Occipital lobe (tissue), 2 donors: ENCODE measurements around the gene FGGY. TPM values are rescaled to one million over a fixed set of nuclear protein-coding genes. Genes with fewer than 3 reads are reported as not detected.

Experiments used
- DNase-seq: peaks from one replicate; lab custom pipeline; 2025; lab: John Stamatoyannopoulos, UW
- total RNA-seq: library from RNA; depleted of rRNA; stranded (reverse); fragments of >200 nt; gene quantifications from one replicate; pipeline ENCODE4 v1.2.3, GENCODE V29; 2014

FGGY gene
- total RNA-seq, 1 donor from 2014 or later, result 24.2 TPM

- DNase-seq, result no peak
Measured at GRCh38 chr1:59413327-59413720, 116.4 kb downstream of the FGGY start.

GRCh38 chr1:59414406-59415133 lies 117.7 kb downstream of the FGGY start:
- no peak for DNase-seq

- DNase-seq, result no peak
Measured at GRCh38 chr1:59415286-59415850, 118.5 kb downstream of the FGGY start.

GRCh38 chr1:59415881-59416280 lies 119.0 kb downstream of the FGGY start:
- DNase-seq, result no peak

- DNase-seq, result no peak
Measured at GRCh38 chr1:59417406-59417805, 120.5 kb downstream of the FGGY start.

- no peak for DNase-seq
Measured at GRCh38 chr1:59418363-59419144, 121.7 kb downstream of the FGGY start.

- DNase-seq, result no peak
Measured at GRCh38 chr1:59419361-59420140, 122.7 kb downstream of the FGGY start.

- no peak for DNase-seq
Measured at GRCh38 chr1:59421232-59421920, 124.5 kb downstream of the FGGY start.

- no peak for DNase-seq
Measured at GRCh38 chr1:59422921-59423575, 126.2 kb downstream of the FGGY start.

- DNase-seq, result no peak
Measured at GRCh38 chr1:59427155-59427554, 130.3 kb downstream of the FGGY start.

GRCh38 chr1:59427784-59428183 lies 130.9 kb downstream of the FGGY start:
- no peak for DNase-seq

- DNase-seq, result no peak
Measured at GRCh38 chr1:59428828-59429227, 131.9 kb downstream of the FGGY start.

- no peak for DNase-seq
Measured at GRCh38 chr1:59429656-59430055, 132.8 kb downstream of the FGGY start.

- DNase-seq, result no peak
Measured at GRCh38 chr1:59431566-59432294, 134.8 kb downstream of the FGGY start.

GRCh38 chr1:59432531-59433439 lies 135.9 kb downstream of the FGGY start:
- DNase-seq, result no peak

GRCh38 chr1:59433440-59433813 lies 136.5 kb downstream of the FGGY start:
- DNase-seq, result no peak

GRCh38 chr1:59434336-59434735 lies 137.4 kb downstream of the FGGY start:
- no peak for DNase-seq

GRCh38 chr1:59436637-59437036 lies 139.7 kb downstream of the FGGY start:
- DNase-seq, result no peak

GRCh38 chr1:59438058-59438560 lies 141.2 kb downstream of the FGGY start:
- DNase-seq, result no peak
